CD4-positive, alpha-beta T cell treated with Interferon alpha-2 for 1 hour (primary cell): ENCODE data around the gene RTL3.
"Not testable (repeated sequence)": the region's sequence is repeated elsewhere in the genome, so short reads cannot be mapped to it uniquely, and the experiment has no call there.

ENCODE experiments used
- DNase-seq, 2 donors: peaks; one replicate each; pipeline ENCODE4 v3.0.0-alpha.2; 2020 to 2022

The RTL3 gene, protein sequence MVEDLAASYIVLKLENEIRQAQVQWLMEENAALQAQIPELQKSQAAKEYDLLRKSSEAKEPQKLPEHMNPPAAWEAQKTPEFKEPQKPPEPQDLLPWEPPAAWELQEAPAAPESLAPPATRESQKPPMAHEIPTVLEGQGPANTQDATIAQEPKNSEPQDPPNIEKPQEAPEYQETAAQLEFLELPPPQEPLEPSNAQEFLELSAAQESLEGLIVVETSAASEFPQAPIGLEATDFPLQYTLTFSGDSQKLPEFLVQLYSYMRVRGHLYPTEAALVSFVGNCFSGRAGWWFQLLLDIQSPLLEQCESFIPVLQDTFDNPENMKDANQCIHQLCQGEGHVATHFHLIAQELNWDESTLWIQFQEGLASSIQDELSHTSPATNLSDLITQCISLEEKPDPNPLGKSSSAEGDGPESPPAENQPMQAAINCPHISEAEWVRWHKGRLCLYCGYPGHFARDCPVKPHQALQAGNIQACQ

DNA sequence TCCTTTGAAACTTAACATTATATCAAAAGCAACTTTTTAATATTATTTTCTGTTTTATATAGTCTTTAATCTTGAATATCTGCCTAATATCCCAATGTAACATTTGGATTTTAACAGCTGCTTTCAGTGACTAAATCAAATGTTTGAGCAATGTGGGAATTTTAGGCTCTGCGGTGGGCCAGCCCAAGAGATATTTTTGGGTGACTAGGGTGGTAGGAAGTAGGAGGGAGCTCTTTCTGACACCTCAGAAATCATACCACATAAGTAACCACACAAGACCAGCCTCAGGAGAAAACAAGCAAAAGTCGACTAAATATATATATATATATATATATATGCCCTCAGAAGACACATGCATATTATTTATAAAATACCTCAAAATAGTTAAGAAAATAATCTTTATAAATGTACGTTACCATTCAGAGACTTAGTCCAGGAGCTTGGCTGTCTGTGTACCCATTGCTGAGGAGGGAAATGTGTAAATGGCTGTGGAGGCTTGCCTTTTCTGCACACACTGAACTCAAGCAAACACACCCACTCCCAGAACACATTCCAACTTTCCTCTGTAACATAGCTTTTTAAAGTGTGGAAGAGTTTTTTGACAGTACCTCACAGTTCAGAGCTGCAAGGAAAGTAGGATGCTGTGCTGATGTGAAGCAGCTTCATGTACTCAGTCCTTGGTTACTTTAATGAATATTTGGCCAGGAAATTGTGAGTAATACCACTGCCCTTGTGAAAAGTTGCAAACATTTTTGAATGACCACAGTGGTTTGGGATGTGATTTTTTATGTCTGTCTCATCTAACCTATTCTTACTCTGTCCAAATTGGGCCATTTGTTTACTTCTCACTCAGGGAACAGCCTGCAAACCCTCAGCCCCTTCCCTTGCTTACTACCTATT, at the start of gene RTL3:
Gene RTL3 (minus strand): TSS at position 484 of the 900 bp plus-strand sequence. CDS start 908 bp downstream, outside the sequence.
- peak in 1 of 2 donors; percentile 13 for DNase-seq

DNA sequence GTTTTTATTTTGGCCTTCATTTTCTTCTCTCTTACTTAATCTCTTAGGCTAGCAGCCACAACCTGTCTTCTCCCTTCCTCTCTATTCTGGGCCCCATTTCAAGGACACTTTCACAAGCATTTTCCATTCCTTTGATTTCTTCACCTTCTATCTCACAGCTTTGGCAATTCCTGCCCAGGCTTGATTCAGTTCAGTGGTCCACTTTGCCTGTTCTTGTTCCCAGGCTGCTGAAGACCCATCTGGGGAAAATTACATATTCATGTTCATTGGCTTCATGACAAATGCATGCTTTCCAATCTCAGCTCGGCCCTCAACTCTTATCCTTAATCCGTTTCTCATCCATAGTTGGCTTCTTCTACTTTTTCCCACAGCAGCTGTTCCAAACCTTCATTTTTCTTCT, 49.7 kb upstream of the RTL3 start:
- DNase-seq = no peak

DNA sequence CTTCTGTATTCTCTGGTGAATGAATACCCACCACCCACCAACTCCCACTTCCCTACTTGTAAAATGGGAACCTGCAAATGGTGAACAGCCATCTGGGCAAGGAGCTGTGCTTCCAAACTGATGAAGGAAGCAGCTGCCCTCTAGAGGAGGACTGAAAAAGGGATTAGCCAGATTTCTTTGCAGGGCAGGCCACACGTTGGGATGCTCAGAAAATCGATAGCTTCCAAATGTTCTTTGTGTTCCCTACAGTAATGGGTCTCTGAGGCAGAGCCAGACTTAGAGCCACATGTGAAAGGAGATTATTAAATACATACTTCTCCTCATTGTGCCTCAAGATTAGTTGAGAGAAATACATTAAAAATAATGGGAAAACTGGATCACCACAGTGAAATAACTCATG, 49.1 kb upstream of the RTL3 start:
- DNase-seq = peak; percentile 1 to 8

DNA sequence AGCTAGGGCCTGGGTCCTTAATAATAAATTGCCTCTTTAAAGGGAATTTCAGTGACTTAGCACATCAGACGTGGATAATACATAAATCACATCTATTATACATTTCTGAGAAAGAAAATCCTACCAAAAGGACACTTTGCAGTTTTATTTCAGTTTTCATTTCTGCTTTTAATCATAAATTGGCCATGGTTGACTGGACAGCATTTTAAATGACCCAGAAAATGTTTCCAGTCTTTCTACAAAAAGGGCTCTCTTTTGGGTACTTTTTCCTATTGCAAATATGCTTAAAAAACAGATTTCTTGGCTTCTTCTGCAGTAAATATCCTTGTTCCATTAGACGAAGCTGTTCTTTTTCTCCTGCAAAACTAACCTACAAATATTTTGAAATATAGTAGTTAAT, 46.9 kb upstream of the RTL3 start:
- no peak for DNase-seq

DNA sequence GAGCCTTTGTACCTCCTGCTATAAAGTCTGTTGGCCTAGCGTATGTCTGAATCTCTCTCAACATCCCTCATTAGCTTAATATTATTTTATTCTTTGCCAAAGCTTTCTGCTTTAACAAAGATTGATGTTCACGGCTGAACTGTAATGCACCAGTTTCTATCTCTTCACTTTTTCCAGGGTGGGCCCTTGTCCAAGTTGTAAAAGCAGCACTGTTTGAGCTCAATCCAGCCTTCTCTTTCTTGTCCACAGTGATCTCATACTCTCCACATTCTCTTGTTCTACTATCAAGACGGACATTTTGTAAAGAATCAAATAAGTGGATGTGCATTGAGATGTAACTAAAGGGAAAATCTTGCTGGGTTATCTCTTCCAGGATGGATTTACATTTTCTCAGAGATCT, 34.4 kb upstream of the RTL3 start:
- DNase-seq = no peak

DNA sequence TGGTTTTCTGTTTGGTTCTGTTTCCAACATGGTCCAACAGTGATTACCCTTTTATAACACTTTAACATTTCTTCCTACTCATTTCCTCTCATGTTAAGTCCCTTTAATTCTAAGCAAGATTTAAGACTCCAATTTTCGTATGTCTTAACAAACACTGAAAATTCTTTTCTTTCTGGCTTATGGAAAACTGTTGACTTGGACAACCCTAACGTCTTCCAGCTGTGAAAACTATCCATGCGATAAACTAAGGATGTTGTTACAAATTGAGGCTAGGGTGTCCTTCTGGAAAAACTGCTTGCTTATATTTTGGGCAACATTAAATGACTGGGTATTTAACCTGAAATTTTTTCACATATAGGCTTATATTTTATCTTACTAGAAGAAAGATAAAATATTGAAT, 33.9 kb upstream of the RTL3 start:
- no peak for DNase-seq

DNA sequence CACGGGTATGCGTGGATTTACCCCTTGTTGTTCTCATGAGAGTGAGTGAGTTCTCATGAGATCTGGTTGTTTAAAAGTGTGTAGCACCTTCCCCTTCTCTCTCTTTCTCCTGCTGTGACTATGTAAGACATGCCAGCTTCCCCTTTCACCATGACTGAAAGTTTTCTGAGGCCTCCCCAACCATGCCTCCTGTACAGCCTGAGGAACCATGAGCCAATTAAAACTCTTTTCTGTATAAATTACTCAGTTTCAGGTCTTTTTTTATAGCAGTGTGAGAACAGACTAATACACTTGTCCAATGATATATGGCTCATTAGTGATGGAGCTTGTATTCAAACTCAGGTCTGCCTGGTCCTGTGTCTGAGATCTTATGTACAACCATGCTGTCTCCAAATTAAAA, 28.5 kb upstream of the RTL3 start:
- DNase-seq = no peak

DNA sequence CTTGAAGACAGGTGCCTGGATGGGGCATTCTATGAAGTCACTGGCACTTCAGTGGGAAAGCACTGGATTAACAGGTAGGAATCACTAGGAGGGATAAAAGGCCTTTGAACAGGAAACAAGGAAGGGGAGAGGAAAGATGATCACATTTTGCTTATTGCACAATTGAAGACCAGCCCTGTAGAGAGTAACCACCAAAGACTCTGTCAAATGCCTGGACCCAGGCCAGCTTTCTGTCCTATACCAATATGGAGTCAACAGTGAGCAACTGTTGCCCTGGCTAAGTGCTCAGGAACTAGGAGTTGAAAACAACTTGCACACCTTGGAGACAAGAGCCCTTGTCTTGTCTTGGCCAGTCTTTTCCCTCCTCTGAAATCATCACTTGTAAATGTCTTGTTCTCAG, 14.1 kb upstream of the RTL3 start:
- DNase-seq = no peak

DNA sequence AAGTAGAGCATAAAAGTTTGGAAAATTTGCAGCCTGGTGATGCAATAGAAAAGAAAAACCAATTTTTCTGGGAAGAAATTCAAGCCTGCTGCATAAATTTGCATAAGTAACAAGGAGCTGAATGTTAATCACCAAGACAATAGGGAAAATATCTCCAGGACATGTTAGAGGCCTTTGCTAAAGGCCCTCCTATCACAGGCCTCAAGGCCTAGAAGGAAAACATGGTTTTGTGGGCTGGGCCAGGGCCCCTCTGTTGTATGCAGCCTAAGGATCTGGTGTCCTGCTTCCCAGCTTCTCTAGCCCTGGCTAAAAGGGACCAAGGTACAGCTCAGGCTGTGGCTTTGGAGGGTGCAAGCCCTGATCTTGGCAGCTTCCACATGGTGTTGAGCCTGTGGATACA, 6.2 kb upstream of the RTL3 start:
- DNase-seq = no peak

DNA sequence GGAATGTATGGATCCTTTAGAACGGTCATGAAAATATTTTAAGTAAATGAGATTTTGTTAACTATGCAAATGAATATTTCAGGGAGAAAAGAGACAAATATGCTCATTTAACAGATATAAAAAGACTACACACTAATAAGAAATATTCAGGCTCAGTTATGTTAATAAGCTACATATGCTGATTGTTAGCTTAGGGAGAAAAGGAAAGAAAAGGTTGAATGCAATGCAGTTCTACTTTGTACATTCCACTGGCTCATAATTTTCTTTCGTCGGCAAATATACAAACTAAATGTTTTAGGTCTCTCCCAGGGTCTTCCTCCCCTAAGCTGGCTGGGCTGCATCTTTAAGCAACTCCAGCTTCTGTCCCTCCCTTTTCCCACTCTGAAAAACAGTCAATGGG, 2.7 kb upstream of the RTL3 start:
- no peak for DNase-seq

DNA sequence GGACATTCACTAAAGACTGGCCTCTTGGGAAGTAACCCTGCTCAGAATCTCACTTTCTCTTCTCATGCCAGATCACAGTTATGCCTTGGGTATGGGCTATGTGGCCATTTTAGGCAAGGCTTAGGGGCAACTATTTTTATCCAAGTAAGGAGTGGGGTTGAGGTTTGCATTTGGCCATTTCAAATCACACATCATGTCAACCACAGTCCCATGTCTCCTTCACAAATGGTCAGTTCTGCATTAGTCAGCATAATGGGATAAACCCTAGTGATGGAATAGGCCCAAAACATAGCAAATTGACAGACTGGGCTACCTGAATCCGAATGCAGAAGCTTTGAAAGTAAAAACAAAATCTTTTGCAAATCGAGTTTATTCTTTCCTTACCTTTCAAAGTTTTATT, 827 bp upstream of the RTL3 start:
- no peak for DNase-seq

DNA sequence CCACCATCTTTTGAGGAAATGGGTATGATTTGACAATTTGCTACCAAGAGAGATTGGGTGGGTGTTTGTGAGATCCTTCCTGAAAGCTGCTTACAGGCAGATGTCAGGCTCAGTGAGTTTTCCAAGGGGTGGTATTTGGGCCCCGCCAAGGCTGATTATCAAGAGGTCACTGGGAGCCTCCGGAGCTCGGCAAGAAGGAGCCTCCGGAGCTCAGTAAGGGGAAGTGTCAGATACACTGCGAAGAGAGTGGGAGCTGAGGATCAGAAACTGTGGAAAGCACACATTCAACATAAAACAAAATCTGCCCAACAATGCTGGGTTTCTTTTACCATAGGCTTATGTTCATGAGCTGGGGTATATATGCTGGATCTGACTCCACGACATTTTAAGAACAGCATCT, 714 bp downstream of the RTL3 start:
- no peak for DNase-seq

DNA sequence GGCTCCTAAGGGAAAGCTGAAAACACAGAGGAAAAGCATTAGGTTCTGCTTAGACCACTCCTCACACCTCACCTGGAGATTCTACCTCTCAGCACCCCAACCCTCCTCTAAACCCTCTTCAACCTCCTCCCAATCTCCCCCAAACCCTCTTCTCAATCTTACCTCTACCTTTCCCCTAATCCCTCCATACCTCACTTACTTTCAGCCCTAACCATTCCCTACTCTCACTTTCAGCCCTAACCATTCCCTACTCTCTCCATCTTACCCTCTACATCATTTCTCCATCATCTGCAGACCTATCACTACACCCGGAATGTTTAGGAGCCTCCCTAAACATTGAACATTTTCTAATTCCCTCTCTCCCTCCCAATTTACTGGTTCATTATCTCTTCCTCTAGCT, 3.5 kb downstream of the RTL3 start:
- no peak for DNase-seq

DNA sequence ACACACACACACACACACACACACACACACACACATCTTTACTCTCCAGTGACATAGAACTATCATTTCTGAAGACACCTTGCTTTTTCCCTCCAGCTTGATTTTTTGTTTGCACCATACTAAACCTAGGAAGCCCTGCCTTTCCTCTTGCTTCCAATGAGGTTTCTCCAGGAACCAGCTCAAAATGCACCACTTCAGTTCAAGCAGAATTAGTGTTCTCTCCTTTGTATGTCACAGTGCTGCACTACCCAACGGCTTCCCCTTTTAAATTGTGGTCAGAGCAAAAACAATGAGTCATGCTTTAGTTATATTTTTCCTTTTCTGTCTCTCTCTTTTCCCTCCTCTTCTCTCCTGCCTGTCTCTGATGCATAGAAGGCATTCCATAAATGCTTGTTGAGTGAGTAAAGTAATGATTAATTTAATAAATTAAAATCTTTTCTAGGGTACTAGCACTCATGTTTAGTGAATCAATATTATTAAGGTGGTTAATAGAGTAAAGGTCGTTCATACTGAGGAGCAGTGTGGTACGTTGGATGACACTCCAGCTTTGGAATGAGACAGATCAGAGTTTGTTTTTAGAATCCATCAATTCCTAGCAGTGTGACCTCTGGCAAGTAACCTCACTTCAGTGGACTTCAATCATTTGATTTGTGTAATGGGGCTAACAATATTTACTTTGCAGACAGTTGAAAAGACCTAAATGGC, 5.9 kb downstream of the RTL3 start:
- DNase-seq = peak in 1 of 2 donors; percentile 6

DNA sequence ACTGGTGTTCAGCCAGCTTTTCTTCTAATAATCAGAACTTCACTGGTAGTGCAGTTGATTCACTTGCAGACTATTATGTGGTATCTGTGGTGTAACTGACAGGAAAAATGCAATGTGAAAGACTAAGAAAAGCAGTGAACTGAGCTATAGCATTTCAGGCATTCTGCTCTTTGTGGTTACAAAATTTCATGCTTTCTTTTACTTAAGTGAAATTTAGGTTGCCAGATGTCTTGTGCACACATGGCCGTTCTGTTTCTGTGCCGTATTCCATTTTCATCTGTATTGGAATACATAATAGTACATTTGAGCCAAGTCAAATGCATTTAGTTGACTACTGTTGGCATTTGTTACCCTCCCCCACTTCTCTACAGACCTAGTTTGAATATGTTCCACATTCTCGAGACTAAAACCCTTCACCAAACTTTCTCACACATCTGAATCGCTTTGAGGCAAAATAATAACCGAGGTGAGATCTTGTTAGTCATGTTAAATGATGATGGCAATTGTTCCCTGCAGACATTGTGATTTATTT, 8.2 kb downstream of the RTL3 start:
- peak in 1 of 2 donors; percentile 23 for DNase-seq

DNA sequence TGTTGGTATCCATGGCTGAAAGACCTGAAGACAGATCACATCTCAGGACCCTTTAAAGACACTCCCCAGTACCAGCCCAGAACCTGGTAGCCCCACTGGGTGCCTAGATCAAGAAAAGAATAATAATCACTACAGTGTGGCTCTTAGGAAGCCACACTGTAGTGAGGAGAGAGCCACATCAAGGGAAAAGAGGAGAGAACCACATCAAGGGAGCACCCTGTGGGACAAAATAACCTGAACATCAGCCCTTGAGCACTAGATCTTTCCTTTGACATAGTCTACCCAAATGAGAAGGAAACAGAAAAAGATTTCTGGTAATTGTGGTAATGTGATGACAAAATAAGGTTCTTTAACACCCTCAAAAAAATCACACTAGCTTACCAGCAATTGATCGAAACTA, 15.3 kb downstream of the RTL3 start:
- peak in 1 of 2 donors; percentile 33 for DNase-seq

DNA sequence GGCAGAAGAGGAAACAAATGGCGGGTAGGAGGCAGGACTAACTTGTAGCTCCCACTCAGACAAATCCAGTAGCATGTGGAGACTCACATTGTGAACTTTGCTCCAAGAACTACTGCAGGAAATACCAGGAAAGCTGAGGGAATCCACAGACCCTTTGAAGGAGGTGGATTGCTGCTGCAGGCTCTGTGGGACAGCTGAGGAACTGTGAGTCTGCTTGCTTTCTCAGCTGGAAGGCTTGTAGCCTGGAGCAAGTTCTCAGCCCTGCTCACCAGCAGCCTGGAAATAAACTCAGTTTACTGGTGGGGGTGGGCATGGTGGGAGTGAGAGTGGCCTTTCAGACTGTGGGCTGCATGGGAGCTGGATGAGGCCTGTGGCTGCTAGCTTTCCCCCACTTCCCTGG, 16.0 kb downstream of the RTL3 start:
- no peak for DNase-seq

DNA sequence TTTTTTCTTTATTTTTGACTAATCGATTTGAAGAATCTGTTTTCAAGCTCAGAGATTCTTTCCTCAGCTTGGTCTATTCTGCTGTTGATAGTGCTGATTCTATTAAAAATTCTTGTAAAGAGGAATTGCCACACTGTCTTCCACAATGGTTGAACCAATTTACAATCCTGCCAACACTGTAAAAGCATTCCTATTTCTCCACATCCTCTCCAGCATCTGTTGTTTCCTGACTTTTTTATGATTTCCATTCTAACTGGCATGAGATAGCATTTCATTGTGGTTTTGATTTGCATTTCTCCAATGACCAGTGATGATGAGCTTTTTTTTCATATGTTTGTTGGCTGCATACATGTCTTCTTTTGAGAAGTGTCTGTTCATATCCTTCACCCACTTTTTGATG, 23.0 kb downstream of the RTL3 start:
- DNase-seq = not testable (repeated sequence)

DNA sequence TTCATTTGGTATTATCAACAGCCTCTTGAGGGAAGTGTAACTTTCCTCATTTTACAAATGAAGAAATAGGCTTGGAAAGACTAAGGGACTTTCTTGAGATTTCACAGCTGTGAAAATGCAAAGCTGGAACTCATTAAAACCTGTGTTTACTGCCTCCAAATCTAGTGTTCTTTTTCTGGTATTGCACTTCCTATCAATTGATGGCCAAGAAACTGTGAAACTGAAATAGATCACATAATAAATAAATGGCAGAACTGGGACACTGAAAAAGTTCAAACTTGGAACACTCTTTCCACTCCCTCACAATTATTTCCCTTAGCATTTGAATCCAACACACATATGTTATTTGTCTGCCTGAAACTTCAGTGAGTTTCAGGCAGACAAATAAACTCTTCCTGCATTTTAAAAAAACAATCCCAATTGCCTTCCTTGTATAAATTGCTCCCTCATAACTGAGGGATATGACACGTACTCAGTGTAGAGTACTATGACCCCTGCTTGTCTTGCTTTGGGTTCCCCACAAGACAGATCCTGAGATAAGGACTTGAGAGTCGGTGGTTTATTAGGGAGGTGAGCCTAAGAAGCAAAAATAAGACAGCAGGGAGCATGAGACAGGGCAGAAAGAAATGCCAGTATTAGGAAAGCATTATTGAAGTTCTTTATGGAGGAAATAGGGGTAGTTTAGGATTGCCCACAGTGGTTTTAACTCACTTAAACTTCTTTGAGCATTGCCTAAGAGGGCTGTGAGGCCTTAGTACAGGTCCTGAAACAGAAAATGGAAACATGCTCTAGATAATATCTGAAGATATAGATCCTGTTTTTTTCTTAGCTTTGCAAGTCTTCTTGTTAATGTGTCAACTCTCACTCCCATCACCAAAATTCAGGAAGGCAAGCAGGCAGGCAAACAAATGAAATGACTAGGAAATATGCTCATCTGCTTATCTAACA, 33.9 kb downstream of the RTL3 start:
- DNase-seq = no peak

DNA sequence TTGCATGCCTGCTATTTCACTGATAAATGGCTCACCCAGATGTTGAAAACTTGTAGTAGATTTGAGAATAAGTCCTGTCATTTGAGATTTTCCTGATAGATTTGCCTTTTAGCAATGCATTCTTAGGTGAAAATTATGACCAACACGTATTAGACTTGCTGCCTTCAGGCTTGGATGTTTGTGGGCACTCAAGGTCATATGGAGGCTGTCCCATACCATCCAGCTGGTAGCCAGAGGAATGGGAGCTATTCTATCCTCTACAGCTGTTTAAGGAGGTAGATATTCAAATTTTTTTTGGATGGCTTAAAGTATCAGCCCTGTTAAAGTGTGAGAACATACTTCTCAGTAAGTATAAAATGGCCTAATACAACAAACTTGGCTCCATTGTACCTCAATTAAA, 34.7 kb downstream of the RTL3 start:
- DNase-seq = no peak

DNA sequence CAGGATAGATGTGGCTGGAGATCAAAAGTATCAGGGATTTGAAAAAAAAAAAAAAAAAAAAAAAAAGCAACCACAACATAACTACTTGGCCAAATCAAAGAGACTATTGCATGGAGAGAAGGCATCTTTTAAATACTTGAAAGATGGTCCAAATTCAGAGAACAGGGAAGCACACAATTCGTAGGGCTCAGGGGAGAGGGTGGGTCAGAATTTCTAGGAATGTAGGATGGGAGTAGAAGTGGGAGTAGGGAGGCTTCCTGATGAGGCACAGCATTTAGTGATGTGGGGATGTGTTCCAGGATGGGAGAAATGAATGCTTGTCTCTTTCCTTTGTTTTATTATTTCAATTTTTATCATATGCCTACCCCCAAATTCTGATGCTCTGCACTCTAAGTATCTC, 36.3 kb downstream of the RTL3 start:
- DNase-seq = no peak

DNA sequence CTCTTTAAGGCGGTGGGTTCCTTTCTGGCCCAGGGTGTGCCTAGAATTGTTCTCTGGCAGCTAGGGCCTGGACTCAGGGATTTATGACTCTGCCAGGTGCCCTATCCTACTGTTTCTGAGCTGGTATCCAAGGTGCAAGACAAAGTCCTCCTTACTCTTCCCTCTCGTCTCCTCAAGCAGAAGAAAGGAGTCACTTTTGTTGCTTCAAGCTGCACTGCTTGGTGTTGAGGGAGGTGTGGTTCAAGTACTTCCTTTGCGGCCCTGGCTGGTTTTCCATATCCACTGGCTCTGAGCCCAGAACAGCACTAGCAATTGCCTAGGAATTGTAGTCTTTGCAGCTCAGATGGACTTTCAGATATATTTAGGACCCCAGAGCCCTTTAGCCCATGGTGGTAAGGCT, 39.3 kb downstream of the RTL3 start:
- no peak for DNase-seq
